LNCAP (cell line): ENCODE measurements around the gene CRABP2.

ENCODE experiments used
- TF ChIP-seq, protein P1 (sequence below): fragments of 450-650 bp; IDR thresholded peaks from 2 replicates; pipeline ENCODE4 v1.5.1; 2017; ENCODE audit warnings: mild to moderate bottlenecking

The CRABP2 gene

GRCh38 chr1:156749419-156750118, 44.2 kb upstream of the CRABP2 start:
- TF ChIP-seq, protein P1, sequence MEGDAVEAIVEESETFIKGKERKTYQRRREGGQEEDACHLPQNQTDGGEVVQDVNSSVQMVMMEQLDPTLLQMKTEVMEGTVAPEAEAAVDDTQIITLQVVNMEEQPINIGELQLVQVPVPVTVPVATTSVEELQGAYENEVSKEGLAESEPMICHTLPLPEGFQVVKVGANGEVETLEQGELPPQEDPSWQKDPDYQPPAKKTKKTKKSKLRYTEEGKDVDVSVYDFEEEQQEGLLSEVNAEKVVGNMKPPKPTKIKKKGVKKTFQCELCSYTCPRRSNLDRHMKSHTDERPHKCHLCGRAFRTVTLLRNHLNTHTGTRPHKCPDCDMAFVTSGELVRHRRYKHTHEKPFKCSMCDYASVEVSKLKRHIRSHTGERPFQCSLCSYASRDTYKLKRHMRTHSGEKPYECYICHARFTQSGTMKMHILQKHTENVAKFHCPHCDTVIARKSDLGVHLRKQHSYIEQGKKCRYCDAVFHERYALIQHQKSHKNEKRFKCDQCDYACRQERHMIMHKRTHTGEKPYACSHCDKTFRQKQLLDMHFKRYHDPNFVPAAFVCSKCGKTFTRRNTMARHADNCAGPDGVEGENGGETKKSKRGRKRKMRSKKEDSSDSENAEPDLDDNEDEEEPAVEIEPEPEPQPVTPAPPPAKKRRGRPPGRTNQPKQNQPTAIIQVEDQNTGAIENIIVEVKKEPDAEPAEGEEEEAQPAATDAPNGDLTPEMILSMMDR, result no peak

GRCh38 chr1:156748670-156749418, 43.5 kb upstream of the CRABP2 start:
- TF ChIP-seq, protein P1, result no peak

- TF ChIP-seq, protein P1, result no peak
Observed at GRCh38 chr1:156747742-156748669, 42.6 kb upstream of the CRABP2 start.

- TF ChIP-seq, protein P1, result peak; percentile 40; the same call in 1 of the 2 replicates
Observed at GRCh38 chr1:156746728-156747631, 41.6 kb upstream of the CRABP2 start.

DNA sequence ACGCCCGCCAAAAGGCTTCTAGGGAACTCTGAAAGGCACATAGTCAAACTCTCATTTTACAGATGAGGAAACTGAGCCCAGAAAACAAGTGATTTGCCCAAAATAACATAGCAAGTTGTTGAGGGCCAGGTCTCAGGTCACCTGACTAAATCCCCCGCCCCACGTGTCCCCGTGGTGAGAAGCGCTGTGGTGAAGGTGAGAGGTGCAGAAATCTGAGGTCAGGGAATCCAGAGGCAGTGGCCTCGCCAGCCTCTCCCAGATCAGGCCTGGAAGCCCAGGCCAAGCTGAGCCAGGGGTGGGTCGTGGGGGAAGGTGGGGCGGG, 41.0 kb upstream of the CRABP2 start:
- TF ChIP-seq, protein P1, result no peak

DNA sequence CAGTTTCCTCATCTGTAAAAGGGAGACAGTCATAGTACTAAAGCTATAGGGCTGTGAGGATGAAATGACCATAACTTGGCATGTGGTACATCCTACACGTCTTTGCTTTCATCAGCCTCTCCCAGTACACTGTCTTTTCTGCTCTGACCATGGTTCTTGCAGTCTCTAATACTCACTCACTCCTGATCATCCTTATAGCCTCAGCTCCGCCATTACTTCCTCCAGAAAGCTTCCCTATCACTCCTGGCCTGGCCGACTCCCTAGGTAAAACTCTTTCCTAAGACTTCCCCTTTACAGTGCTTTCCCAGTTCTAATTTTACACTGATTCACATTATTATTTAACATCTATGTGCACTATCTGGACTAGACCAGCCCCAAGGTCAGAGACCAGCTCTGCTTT, 40.5 kb upstream of the CRABP2 start:
- TF ChIP-seq, protein P1, result no peak
